ENCODE results near the gene FFAR3.

FFAR3 gene, protein sequence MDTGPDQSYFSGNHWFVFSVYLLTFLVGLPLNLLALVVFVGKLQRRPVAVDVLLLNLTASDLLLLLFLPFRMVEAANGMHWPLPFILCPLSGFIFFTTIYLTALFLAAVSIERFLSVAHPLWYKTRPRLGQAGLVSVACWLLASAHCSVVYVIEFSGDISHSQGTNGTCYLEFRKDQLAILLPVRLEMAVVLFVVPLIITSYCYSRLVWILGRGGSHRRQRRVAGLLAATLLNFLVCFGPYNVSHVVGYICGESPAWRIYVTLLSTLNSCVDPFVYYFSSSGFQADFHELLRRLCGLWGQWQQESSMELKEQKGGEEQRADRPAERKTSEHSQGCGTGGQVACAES

DNA sequence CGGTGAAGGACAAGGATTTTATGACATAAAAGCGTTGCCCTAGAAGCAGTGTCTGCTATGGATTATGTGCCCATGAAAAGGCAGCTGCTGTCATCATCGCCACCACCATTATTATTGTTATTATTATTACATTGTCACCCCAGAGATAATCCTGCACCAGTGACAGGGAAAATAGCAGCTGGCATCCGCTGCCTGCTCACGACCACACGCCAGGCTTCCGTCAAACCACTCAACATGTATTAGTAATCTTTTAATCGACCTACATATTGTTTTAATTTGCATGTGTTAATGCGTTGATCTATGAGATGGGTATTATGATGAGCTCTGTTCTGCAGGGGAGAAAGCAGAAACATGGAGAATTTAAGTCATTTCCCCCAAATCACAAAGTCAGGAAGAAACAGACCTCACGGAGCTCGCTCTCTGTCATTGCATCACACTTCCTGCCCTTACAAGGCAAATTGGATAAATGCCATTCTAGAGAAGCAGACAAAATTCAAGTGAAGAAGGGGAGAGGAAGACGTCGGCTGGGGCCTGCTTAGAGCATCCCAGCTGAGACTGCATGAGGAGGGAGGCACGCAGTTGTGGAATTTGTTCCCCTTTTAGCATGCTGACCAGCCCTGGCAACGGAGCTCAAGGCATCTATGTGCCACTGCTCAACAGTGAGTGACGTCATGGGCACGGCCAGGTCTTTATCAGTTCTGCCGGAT lies at the start of gene FFAR3:
Gene FFAR3, plus strand, starts transcription at position 594 of the 707 bp plus-strand sequence. CDS start 431 bp downstream, outside the sequence.
- DNase-seq = peak in 1 of 2 experiments; percentile 33

DNA sequence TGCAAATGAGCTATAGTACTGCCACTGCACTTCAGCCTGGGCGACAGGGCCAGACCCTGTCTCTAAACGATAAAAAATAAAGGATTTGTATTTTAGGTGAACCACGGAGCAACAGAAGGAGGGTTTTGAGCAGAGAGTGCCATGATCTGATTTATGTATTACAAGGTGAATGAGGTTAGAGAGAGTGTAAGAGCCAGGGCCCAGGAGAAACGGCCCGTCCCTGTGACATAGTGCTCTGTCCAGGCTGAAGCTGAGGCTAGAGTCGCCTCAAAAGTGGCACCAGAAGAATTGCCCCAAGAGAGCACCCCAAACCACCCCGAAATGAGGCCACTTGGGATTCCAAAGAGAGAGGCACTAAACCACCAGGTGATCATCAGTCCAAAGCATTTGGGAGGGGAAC lies 49.4 kb upstream of the FFAR3 start:
- no peak for DNase-seq

DNA sequence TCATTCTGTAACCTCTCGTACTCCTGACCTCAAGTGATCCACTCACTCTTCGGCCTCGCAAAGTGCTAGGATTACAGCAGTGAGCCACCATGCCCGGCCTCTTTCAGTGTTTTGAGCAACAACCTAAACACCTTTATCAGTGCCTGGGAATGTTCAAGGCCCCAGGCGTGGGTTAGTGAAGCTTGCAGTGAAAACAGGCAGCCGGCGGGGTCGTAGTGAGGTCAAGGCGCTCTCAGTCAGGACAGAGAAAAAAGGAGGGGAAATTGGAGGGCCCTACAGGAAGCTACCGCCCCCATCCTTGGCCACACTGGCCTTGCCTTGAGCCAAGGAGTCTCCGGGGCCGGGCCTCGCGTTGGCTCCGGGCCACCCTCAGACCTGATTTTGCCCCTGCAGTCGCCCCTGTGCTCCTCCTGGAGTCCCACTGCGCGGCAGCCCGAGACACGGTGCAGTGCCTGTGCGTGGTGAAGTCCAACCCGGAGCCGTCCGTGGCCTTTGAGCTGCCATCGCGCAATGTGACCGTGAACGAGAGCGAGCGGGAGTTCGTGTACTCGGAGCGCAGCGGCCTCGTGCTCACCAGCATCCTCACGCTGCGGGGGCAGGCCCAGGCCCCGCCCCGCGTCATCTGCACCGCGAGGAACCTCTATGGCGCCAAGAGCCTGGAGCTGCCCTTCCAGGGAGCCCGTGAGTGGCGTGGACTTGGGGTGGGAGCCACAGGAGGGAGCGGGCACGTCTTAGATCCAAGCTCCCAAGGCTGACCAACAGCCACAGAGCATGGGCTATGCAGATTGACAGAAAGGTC lies 48.6 kb upstream of the FFAR3 start:
- DNase-seq = no peak

DNA sequence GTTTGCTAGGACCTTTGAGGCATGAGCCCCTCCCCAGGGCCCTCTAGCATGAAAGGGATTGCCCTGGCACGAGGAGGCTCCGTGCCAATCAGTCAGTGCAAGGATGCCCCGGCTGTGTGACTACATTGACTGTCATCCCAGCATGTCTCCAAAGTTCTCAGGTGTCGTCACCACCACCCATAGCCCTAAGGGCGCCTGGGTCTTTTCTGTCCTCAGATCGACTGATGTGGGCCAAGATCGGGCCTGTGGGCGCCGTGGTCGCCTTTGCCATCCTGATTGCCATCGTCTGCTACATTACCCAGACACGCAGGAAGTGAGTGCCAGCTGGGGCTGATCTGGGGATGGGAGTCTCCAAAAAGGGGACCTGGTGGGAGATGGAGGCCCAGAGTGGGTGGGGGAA lies 47.9 kb upstream of the FFAR3 start:
- DNase-seq = no peak

DNA sequence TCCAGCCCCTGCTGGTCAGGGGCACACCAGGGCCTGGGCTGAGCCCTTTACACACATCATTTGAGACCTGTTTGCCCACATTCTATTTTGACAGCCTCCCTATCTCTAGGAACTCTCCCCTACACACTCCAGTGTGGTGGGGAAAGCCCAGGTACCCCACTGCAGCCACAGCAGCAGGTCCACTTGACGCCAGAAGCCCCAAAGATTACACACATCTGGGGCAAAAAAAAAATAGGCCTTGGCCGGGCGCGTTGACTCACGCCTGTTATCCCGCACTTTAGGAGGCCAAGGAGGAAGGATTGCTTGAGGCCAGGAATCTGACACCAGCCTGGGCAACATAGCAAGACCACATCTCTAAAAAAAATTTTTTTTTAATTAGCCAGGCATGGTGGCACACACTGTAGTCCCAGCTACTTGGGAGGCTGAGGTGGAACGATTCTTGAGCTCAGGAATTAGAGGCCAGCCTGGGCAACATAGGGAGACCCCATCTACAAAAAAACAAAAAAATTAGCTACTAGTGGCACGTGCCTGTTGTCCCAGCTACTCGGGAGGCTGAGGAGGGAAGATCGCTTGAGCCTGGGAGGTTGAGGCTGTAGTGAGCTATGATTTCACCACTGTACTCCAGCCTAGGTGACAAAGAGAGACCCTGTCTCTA lies 47.3 kb upstream of the FFAR3 start:
- no peak for DNase-seq

DNA sequence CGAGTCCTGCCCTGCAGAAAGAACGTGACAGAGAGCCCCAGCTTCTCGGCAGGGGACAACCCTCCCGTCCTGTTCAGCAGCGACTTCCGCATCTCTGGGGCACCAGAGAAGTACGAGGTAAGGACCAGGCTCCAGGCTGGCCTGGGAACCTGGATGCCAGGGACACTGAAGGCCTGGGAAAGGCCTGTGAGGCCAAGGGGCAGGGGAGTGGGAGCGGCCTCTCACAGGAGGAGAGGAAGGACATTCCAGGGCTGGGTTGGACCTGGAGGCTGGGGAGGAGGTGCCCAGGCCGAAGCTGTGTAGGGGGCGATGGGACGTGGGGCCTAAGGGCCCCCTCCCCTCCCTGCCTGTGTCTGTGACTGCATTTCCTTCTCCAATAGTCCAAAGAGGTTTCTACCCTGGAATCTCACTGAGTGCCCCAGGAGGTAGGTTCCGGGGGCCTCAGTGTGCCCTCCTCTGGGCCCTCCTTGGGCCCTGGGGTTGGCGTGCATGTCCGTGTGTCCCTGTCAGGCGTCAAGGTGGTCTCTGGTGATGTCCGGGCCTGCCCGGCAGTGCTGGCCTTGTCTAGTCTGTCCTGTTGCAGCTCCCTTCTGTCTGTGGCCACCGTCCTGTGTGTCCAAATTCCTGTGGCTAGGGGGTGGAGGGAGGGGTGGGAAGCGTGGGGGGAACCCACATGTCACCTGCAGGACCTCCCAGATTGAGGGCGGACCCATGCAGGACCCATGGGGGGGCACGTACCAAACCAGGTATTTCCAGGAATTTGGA lies 46.2 kb upstream of the FFAR3 start:
- DNase-seq = no peak

DNA sequence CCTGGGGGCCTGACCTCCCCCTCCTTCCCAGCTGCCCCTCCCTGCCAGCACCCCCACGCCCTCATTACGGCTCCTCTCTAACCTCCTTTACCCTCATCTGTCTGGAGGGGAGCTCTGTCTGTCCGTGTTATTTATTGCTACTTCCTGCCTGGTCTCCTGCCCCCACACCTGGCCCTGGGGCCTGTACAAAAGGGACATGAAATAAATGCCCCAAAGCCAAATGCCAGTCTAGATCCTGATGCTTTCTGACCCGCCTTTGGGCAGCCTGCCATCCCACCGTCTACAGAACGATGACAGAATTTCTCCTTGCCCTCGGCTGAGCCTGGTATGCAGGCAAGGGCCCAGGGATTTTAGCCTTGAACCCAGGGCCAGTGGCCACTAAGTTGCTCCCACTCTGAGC lies 44.7 kb upstream of the FFAR3 start:
- DNase-seq = no peak

DNA sequence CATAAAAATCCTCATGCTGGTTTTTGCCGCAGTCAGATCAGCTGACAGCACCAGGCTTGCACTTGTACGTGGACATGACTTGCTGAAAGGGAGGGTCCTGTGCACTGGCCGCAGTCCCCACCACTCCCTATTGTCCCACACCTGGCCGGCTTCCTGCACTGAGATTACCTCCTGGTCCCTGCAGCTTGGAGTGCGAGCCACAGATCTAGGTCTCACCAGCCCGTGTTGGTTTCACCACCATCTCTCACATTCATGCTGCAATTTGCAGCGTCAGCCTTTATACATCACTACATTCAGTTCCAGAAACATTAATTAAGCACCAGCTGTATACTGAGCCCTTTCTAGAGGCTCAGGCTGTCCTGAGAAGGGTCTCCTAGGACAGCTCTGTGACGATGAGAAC lies 44.2 kb upstream of the FFAR3 start:
- DNase-seq = no peak

DNA sequence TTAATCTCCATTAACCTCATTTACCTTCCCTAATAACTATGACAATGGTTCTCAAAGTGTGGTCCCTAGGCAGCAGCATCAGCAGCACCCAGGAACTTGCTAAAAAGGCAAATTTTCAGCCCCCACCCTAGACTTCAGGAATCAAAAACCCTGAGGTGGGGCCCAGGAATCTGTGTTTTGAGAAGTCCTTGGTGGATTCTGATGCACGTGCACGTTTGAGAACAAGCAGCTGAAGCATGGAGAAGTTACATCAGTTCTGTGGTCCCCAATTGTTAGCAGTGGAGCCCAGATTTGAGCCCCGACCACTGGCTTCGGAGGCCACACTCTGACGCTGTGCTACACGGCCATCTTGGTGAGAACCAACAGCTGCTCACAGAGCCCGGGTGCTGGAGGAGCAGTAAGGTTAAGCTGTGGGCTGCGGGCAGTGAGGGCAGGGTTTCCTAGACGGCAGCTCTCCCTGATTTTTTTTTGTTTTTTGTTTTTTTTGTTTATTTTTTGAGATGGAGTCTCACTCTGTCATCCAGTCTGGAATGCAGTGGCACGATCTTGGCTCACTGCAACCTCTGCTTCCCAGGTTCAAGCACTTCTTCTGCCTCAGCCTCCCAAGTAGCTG lies 43.3 kb upstream of the FFAR3 start:
- DNase-seq = no peak

DNA sequence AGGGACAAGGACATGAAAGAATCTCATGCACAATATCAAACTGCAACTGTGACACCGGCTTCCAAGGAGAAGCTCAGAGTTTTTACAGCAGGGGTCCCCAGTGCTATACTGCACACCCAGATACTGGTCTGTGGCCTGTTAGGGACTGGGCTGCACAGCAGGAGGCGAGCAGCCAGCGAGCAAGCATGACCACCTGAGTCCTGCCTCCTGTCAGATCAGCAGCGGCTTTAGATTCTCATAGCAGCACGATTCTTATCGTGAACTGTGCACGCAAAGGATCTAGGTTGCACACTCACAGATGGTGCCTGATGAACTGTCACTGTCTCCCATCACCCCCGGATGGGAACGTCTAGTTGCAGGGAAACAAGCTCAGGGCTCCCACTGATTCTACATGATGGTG lies 42.4 kb upstream of the FFAR3 start:
- DNase-seq = no peak

DNA sequence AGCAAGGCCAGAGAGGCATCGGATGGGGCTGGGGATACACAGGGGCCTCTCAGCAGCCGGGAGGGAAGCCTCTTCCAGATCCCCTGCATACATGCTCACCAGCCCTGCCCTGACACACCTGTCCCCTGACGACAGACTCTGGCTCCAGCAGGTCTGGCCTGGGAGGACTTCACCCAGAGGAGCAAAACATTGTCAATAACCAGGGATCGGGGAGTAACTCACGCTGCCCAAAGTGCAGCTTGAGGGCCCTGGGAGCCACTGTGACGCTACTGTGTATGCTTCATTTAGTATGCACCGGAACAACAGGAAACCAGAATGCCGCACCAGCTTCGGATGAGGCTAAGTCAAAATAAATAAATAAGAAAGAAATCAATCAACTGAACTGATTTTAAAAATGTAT lies 41.7 kb upstream of the FFAR3 start:
- no peak for DNase-seq

DNA sequence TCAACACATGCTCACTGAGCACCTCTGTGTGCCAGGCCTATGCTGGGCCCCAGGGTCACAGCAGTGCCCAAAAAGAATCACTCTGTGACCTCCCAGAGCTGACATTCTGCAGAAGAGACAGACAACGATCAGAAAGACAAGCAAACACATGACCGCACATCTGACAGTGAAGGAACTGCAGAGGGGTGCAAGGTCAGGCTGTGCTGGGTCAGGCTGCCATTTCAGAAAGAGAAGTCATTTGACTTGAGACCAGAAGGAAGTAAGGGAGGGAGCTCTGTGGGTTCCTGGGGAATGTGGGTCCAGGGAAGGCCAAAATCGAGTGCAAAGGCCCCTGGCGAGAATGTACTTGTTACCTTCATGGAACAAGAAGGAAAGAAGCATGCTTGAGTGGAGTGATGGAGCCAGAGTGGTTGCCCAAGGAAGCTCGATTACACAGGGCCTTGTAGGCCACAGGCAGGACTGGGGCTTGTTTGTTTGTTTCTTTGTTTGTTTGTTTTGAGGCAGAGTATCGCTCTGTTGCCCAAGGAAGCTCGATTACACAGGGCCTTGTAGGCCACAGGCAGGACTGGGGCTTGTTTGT lies 40.7 kb upstream of the FFAR3 start:
- DNase-seq = no peak

DNA sequence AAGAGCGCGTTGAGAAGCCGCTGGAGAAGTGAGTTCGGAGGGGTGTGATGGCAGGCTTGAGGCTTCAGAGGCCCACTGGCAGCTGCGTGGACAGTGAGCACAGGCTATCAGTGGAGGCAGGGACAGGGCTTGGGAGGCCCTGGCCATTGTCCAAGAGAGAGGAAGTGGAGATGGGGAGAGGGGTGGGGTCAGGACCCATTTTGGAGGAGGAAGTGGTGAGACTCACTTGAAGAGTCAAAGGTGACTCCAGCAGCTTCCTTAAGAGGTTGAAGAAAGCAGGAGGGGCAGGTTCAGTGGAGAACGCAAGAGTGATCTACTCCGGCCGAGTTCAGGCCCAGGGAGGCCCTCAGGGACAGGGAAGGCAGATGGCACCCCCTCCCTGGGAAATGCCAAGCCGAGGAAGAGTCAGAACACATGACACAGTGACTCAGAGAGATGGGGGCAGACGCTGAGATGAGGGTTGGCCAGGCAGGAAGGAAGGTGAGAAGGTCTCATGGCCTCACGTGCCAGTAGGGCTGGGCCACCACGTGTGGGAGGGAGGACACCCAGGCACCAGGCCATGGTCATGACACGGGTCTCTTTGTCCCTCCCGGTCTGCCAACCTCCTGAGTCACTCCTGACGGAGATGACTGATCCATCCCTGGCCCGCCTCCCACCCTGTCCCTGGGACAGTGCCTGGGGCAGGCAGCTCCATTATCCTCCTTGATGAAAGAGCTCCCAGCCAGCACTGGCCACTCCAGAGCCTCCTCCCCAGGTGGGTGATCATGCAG lies 39.4 kb upstream of the FFAR3 start:
- DNase-seq = no peak

DNA sequence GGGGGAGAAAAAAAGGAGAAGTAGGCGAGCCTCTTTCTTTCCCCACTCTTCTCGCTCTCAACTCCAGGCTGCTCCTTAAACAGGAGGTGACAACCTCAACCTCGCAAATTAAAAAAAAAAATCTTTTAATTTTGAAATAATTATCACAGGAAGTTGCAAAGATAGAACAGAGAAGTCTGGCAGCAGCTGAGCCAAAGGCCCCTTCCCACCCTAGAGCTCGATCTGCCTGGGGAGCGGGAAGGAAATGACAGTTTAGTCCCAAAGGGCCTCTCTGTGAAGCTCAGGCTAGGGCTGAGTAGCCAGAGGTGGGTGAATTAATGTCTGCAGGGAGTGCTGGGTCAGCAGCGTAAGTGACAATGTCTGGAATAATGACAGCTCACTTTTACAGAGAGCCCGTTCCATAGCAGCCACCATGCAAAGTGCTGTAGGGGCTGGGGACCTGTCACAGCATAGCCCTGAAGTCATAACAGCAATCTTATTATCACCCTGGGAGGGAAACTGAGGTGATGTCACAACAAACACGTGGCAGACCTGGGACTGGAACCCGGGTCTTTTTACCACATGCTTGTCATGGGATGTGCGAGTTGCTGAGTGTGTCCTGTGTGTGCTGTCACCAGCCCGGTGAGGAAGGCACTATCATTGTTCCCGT lies 38.1 kb upstream of the FFAR3 start:
- no peak for DNase-seq

DNA sequence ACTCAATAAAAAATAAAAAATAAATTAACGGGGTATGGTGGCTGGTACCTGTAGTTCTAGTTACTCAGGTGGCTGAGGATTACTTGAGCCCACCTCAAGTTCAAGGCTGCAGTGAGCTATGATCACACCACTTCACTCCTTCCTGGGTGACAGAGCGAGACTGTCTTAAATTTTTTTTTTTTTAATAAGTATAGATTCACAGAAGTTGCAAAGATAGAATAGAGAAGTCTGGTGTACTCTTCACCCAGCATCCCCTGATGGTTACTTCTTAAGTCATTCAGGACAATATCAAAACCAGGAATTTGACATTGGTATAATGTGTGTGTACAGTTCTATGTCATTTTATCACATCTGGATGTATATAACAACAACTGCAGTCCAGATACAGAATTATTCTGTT lies 37.0 kb upstream of the FFAR3 start:
- DNase-seq = no peak

DNA sequence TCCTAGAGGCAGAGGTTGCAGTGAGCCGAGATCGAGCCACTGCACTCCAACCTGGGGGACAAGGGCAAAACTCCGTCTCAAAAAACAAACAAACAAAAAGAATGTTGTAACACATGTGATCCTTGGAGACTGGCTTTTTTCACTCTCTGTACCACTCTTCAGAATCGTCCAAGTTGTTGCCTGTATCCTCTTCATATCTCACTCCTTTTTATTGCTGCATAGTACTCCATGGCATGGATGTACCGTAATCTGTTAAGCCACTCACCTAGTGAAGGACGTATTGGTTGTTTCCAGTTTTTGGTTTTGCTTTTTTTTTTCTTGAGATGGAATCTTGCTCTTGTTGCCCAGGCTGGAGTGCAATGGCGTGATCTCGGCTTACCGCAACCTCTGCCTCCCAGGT lies 36.2 kb upstream of the FFAR3 start:
- no peak for DNase-seq

DNA sequence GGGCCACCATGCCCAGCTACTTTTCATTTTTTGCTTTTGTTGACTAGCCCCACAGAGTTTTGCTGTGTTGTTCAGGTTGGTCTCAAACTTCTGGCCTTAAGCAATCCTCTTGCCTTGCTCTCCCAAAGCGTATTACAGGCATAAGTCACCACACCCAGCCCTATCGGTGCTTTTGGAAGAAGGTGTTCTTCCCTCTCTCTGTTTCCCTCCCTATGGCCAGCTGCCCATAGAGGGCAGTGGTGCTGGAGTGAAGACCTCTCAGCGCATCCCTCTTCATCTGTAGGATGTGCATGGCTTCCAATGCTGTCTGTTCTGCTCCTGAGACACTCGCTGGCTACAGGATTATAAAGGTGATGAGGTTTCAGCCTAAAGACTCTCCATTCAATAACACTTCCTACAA lies 30.6 kb upstream of the FFAR3 start:
- DNase-seq = no peak

DNA sequence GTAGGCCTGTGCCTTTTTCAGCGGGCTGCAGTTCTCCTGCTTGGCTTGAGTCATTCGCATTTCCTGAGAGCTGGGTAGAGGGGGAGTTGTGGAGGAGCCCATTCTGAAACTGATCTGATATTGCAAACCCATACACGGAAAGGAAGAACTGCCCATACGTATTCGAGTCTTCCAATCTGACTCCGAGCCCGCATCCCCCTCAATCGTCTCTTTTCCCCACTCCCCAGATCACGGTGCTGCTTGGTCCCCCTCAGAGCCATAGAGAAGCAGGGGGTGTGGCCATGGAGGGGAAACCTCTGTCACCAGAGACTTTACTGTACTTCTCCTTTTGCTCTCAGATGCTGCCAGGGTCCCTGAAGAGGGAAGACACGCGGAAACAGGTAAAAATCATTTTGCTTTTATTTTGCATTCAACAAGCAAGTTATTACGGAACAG lies 29.4 kb upstream of the FFAR3 start, which contains the start of gene CD22:
Gene CD22, plus strand, starts transcription at position 337 of the 435 bp plus-strand sequence. CDS start 2,854 bp downstream, outside the sequence.
- peak in 1 of 2 experiments; percentile 33 for DNase-seq

DNA sequence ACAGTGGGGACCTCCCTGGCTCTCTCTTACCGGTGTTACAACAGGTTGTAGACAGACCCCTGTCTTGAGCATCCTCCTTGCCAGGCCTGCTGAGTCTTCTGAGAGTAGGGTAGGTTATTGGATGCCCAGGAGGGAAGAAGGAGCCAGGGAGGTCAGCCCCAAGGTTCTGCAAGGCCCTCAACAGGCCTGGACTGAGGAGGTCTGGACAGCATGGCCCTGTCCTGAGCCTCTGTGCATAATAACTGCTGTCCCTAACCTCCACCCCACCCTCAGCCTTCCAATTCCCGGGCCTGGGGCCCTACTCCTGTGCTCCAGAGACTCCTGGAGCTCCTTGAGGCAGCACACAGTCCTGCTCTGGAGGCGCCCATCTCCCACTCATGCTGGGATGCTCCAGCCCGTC lies 28.9 kb upstream of the FFAR3 start:
- DNase-seq = no peak

DNA sequence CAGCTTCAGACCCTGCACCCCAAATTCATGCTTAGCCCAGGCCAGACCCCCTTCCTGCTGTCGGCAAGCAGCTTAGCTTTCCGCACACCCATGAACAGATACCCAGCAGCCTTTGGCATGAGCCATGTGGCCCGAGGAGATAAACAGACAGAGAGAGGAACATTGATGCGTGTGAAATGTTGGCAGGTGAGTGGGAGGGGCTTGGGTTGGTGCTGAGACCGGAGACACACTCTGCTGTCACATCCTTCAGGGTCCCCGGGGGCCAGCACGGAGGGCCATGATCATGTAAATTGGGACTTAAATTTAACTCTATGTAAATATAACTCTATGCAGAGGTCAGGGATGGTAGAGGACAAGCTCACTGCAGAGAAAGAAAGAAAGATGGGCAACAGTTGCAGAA lies 27.8 kb upstream of the FFAR3 start:
- no peak for DNase-seq

Measured in activated T-cell treated with anti-CD3 and anti-CD28 coated beads, Interleukin-2, amount 50 U/mL, for 48 hours (primary cell).